MCF 10A (cell line): ENCODE results near the gene CYP26C1. TPM values are rescaled to one million over a fixed set of nuclear protein-coding genes. Genes with fewer than 3 reads are reported as not detected.
"Not testable (repeated sequence)": the region's sequence is repeated elsewhere in the genome, so short reads cannot be mapped to it uniquely, and the experiment has no call there.

ENCODE experiments used
- BruUV-seq: library from RNA; stranded (reverse); fragments of 400-500 nt; replicated peaks from 2 replicates; lab custom pipeline; 2021; lab: Mats Ljungman, UMichigan
- CTCF ChIA-PET: fragments of 300-600 bp; sonication (Branson Sonifier 250); formaldehyde crosslinking; extraction: SDS; loops from one replicate; lab custom pipeline; 2021; ENCODE audit warnings: antibody characterized with exemption, inconsistent platforms; lab: Yijun Ruan, JAX
- POLR2A ChIA-PET: fragments of 300-600, 350-650 bp; sonication (Branson Sonifier 250); formaldehyde crosslinking; extraction: SDS; loops from one replicate; lab custom pipeline; 2020; ENCODE audit warnings: antibody characterized with exemption, inconsistent platforms; lab: Yijun Ruan, JAX
- DNase-seq: peaks from one replicate; pipeline ENCODE4 v3.0.0-alpha.2; 2018; ENCODE audit not compliant: unreplicated experiment
- H3K27ac Mint-ChIP-seq: one replicate; pipeline ENCODE4 v1.8.0; 2022; ENCODE audit warnings: mild to moderate bottlenecking, low read depth, mixed read lengths; ENCODE audit not compliant: unreplicated experiment
- H3K27me3 Mint-ChIP-seq: one replicate; pipeline ENCODE4 v1.8.0; 2022; ENCODE audit warnings: mixed read lengths; ENCODE audit not compliant: insufficient read depth, unreplicated experiment
- H3K36me3 Mint-ChIP-seq: one replicate; pipeline ENCODE4 v1.8.0; 2022; ENCODE audit warnings: mild to moderate bottlenecking, moderate library complexity, mixed read lengths; ENCODE audit not compliant: insufficient read depth, unreplicated experiment
- H3K4me1 Mint-ChIP-seq: one replicate; pipeline ENCODE4 v1.8.0; 2022; ENCODE audit warnings: mixed read lengths; ENCODE audit not compliant: insufficient read depth, unreplicated experiment
- H3K4me3 Mint-ChIP-seq: one replicate; pipeline ENCODE4 v1.8.0; 2022; ENCODE audit warnings: mild to moderate bottlenecking, moderate library complexity, mixed read lengths; ENCODE audit not compliant: unreplicated experiment
- H3K9me3 Mint-ChIP-seq: one replicate; pipeline ENCODE4 v1.8.0; 2022; ENCODE audit warnings: mixed read lengths; ENCODE audit not compliant: unreplicated experiment
- CTCF ChIP-seq: fragments of 200-600 bp; IDR thresholded peaks from one replicate; pipeline ENCODE4 v1.8.0; 2022; ENCODE audit warnings: antibody characterized with exemption, mild to moderate bottlenecking; ENCODE audit not compliant: unreplicated experiment
- intact Hi-C: fragments of 100-400 bp; cut with micrococcal nuclease; formaldehyde crosslinking; loops from 2 replicates; pipeline ENCODE4 v1.14.1; 2022
- total RNA-seq: library from RNA; stranded (reverse); gene quantifications from 2 replicates; pipeline ENCODE4 v1.2.3, GENCODE V29; 2022

CYP26C1 gene
- total RNA-seq, 1 experiment from 2014 or later, result 0.14 TPM

- H3K27ac Mint-ChIP-seq, result no peak overlapping the region
- DNase-seq, result no peak
- BruUV-seq, result no TSS peak
- no peak overlapping the region for H3K4me3 Mint-ChIP-seq
- CTCF ChIA-PET, result interaction anchor here (1.5 kb wide), 1 partner anchor 20 kb away, joined by 3 read pairs; no protein-coding TSS in a partner anchor
- intact Hi-C loops, result no loop called here
- no peaks in the 10 kb centered on the region for H3K27me3 Mint-ChIP-seq
- H3K9me3 Mint-ChIP-seq, result no peaks in the 10 kb centered on the region
- H3K4me1 Mint-ChIP-seq, result no peaks in the 10 kb centered on the region
- TF ChIP-seq CTCF, result no peak
- POLR2A ChIA-PET, result no interaction called here
- no peaks in the 10 kb centered on the region for H3K36me3 Mint-ChIP-seq
Measured at GRCh38 chr10:93099670-93100069, 39.1 kb downstream of the CYP26C1 start.

- intact Hi-C loops, DNase-seq, H3K4me1 Mint-ChIP-seq, BruUV-seq, POLR2A ChIA-PET, H3K27me3 Mint-ChIP-seq, H3K9me3 Mint-ChIP-seq, H3K27ac Mint-ChIP-seq, H3K4me3 Mint-ChIP-seq, H3K36me3 Mint-ChIP-seq: not testable (repeated sequence)
- CTCF ChIA-PET, result interaction anchor here (0.7 kb wide), 1 partner anchor 101 kb away, joined by 3 read pairs; no protein-coding TSS in a partner anchor
Measured at GRCh38 chr10:93101148-93101547, 40.5 kb downstream of the CYP26C1 start.

- BruUV-seq, result no TSS peak
- no peak for TF ChIP-seq CTCF
- H3K9me3 Mint-ChIP-seq, result no peaks in the 10 kb centered on the region
- ChIA-PET POLR2A (interaction anchor here (1.7 kb wide), 1 partner anchor 11 kb away, joined by 5 read pairs; no protein-coding TSS in a partner anchor), CTCF (interaction anchor here (1.2 to 1.5 kb wide), 2 partner anchors 11 to 24 kb away, joined by 3 to 6 read pairs; no protein-coding TSS in a partner anchor)
- no peaks in the 10 kb centered on the region for H3K27me3 Mint-ChIP-seq
- H3K4me1 Mint-ChIP-seq, result no peaks in the 10 kb centered on the region
- no peak for DNase-seq
- no peaks in the 10 kb centered on the region for H3K36me3 Mint-ChIP-seq
- H3K4me3 Mint-ChIP-seq, result no peak overlapping the region
- no peak overlapping the region for H3K27ac Mint-ChIP-seq
- intact Hi-C loops, result no loop called here
Measured at GRCh38 chr10:93103953-93104352, 43.4 kb downstream of the CYP26C1 start.

GRCh38 chr10:93106631-93107072, 46.1 kb downstream of the CYP26C1 start:
- H3K4me1 Mint-ChIP-seq, result no peaks in the 10 kb centered on the region
- DNase-seq, result no peak
- ChIA-PET CTCF (interaction anchor here (0.6 to 2.1 kb wide), 4 partner anchors 9 to 275 kb away, joined by 3 to 7 read pairs (median 4); no protein-coding TSS in a partner anchor), POLR2A (no interaction called here)
- H3K9me3 Mint-ChIP-seq, result no peaks in the 10 kb centered on the region
- TF ChIP-seq CTCF, result no peak
- no TSS peak for BruUV-seq
- no peaks in the 10 kb centered on the region for H3K27me3 Mint-ChIP-seq
- no peak overlapping the region for H3K4me3 Mint-ChIP-seq
- intact Hi-C loops, result no loop called here
- H3K27ac Mint-ChIP-seq, result no peak overlapping the region
- H3K36me3 Mint-ChIP-seq, result no peaks in the 10 kb centered on the region
